GM21390 (cell line): Measurements from ENCODE around the gene CTNNA3.

Experiments used
- ATAC-seq: cut with Tn5 transposase; IDR thresholded peaks from one replicate; pipeline ENCODE4 v1.9.1; 2021; ENCODE audit not compliant: unreplicated experiment

CTNNA3 gene

GRCh38 chr10:66834802-66835201 lies 861.2 kb downstream of the CTNNA3 start:
- ATAC-seq, result no peak

- no peak for ATAC-seq
These were observed 862.1 kb downstream of the CTNNA3 start for GRCh38 chr10:66833861-66834260.

GRCh38 chr10:66832781-66833422 lies 863.1 kb downstream of the CTNNA3 start:
- no peak for ATAC-seq

GRCh38 chr10:66828957-66829356 lies 867.0 kb downstream of the CTNNA3 start:
- no peak for ATAC-seq

GRCh38 chr10:66827353-66827752 lies 868.6 kb downstream of the CTNNA3 start:
- ATAC-seq, result no peak

- ATAC-seq, result no peak
These were observed 872.7 kb downstream of the CTNNA3 start for GRCh38 chr10:66823301-66823700.

- no peak for ATAC-seq
These were observed 873.2 kb downstream of the CTNNA3 start for GRCh38 chr10:66822801-66823200.

GRCh38 chr10:66819691-66820090 lies 876.3 kb downstream of the CTNNA3 start:
- no peak for ATAC-seq

GRCh38 chr10:66813122-66813521 lies 882.9 kb downstream of the CTNNA3 start:
- no peak for ATAC-seq

GRCh38 chr10:66811211-66811610 lies 884.8 kb downstream of the CTNNA3 start:
- ATAC-seq, result no peak

GRCh38 chr10:66809402-66809801 lies 886.6 kb downstream of the CTNNA3 start:
- no peak for ATAC-seq

- ATAC-seq, result no peak
These were observed 890.4 kb downstream of the CTNNA3 start for GRCh38 chr10:66805612-66806011.

GRCh38 chr10:66804962-66805361 lies 891.0 kb downstream of the CTNNA3 start:
- no peak for ATAC-seq

GRCh38 chr10:66803174-66803573 lies 892.8 kb downstream of the CTNNA3 start:
- ATAC-seq, result no peak

GRCh38 chr10:66799474-66799873 lies 896.5 kb downstream of the CTNNA3 start:
- ATAC-seq, result no peak

GRCh38 chr10:66795866-66796265 lies 900.1 kb downstream of the CTNNA3 start:
- no peak for ATAC-seq

GRCh38 chr10:66792441-66792840 lies 903.6 kb downstream of the CTNNA3 start:
- no peak for ATAC-seq

GRCh38 chr10:66788178-66788987 lies 907.6 kb downstream of the CTNNA3 start:
- ATAC-seq, result no peak

GRCh38 chr10:66786709-66787108 lies 909.3 kb downstream of the CTNNA3 start:
- ATAC-seq, result no peak

GRCh38 chr10:66784770-66785169 lies 911.2 kb downstream of the CTNNA3 start:
- no peak for ATAC-seq

- ATAC-seq, result no peak
These were observed 912.7 kb downstream of the CTNNA3 start for GRCh38 chr10:66783316-66783715.

GRCh38 chr10:66782776-66783175 lies 913.2 kb downstream of the CTNNA3 start:
- no peak for ATAC-seq

GRCh38 chr10:66782144-66782543 lies 913.9 kb downstream of the CTNNA3 start:
- no peak for ATAC-seq
